Kasumi-1 (cell line): ENCODE results near the gene INO80B.
"Not testable (repeated sequence)": the region's sequence is repeated elsewhere in the genome, so short reads cannot be mapped to it uniquely, and the experiment has no call there.

Source experiments
- DNase-seq, 2 experiments: peaks; one replicate each; lab custom pipeline; 2025; lab: John Stamatoyannopoulos, UW

INO80B gene

GRCh38 chr2:74454654-74455511 is at the start of gene INO80B:
Gene INO80B (plus strand): TSS chr2:74455087. CDS start chr2:74455117, 30 bp downstream.
- peak; percentile 98 for DNase-seq

GRCh38 chr2:74406035-74406434 is 48.9 kb upstream of the INO80B start:
- DNase-seq: no peak

GRCh38 chr2:74407682-74408081 is 47.2 kb upstream of the INO80B start:
- no peak for DNase-seq

GRCh38 chr2:74413001-74413698 is 41.7 kb upstream of the INO80B start:
- DNase-seq: peak; percentile 39 to 49

- no peak for DNase-seq
Observed at GRCh38 chr2:74414441-74414840, 40.4 kb upstream of the INO80B start.

GRCh38 chr2:74414881-74415761 is 39.8 kb upstream of the INO80B start:
- DNase-seq: no peak

- no peak for DNase-seq
Observed at GRCh38 chr2:74415762-74416395, 39.0 kb upstream of the INO80B start.

- peak in 1 of 2 experiments; percentile 21 for DNase-seq
Observed at GRCh38 chr2:74416778-74417177, 38.1 kb upstream of the INO80B start.

- no peak for DNase-seq
Observed at GRCh38 chr2:74417197-74417596, 37.7 kb upstream of the INO80B start.

- DNase-seq: no peak
Observed at GRCh38 chr2:74417763-74418162, 37.1 kb upstream of the INO80B start.

- DNase-seq: no peak
Observed at GRCh38 chr2:74418312-74418711, 36.6 kb upstream of the INO80B start.

- no peak for DNase-seq
Observed at GRCh38 chr2:74419345-74419744, 35.5 kb upstream of the INO80B start.

- DNase-seq: no peak
Observed at GRCh38 chr2:74420006-74420405, 34.9 kb upstream of the INO80B start.

- DNase-seq: not testable (repeated sequence)
Observed at GRCh38 chr2:74420443-74421103, 34.3 kb upstream of the INO80B start.

GRCh38 chr2:74421221-74421870 is 33.5 kb upstream of the INO80B start, which contains the start of the genes C2orf81 and WDR54:
Gene C2orf81 (minus strand): TSS chr2:74421619. CDS start chr2:74421560, 59 bp downstream.
Gene WDR54 (plus strand): TSS chr2:74421730. CDS start chr2:74422154, 424 bp downstream.
- DNase-seq: peak; percentile 86 to 87

GRCh38 chr2:74423231-74424095 is 31.4 kb upstream of the INO80B start:
- no peak for DNase-seq

- no peak for DNase-seq
Observed at GRCh38 chr2:74424139-74424992, 30.5 kb upstream of the INO80B start.

- no peak for DNase-seq
Observed at GRCh38 chr2:74424995-74425406, 29.9 kb upstream of the INO80B start.
